ENCODE data around the gene ANKS1B.

The ANKS1B gene

GRCh38 chr12:99370421-99371138 lies 614.2 kb downstream of the ANKS1B start:
- POLR2A ChIA-PET = no interaction called here
- CTCF ChIA-PET = no interaction called here
- no peak for DNase-seq (ENCODE audit: extremely low spot score)
- no peak for TF ChIP-seq CTCF (IDR thresholded peaks at IDR 0.05; ENCODE audit: control extremely low read depth, extremely low read depth, low read depth, missing control alignments)

DNA sequence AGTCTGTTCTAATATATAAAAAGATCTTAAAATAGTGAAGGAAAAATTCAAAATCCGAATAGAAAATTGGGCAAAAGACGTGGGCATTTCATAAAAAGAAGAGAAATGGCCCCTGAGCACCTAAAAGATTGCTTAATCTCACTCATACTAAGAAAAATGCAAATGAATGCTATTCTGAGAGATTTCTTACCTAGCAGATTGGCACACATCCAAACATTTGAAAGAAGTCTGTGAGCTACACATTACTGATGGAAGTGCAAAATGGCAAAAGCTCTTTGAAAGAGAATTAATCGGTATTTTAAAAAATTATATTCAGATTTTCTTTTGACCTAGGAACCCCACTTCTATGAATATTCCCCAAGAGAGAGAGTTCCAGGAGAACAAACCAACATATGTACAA lies 617.6 kb downstream of the ANKS1B start:
- no peak for DNase-seq (ENCODE audit: extremely low spot score)
- no peak for TF ChIP-seq CTCF (IDR thresholded peaks at IDR 0.05; ENCODE audit: control extremely low read depth, extremely low read depth, low read depth, missing control alignments)
- ChIA-PET POLR2A (no interaction called here), CTCF (no interaction called here)

- no peak for DNase-seq (ENCODE audit: extremely low spot score)
- CTCF ChIA-PET = no interaction called here
- TF ChIP-seq CTCF (IDR thresholded peaks at IDR 0.05; ENCODE audit: control extremely low read depth, extremely low read depth, low read depth, missing control alignments) = no peak
- POLR2A ChIA-PET = no interaction called here
Measured at GRCh38 chr12:99352269-99352668, 632.5 kb downstream of the ANKS1B start.

DNA sequence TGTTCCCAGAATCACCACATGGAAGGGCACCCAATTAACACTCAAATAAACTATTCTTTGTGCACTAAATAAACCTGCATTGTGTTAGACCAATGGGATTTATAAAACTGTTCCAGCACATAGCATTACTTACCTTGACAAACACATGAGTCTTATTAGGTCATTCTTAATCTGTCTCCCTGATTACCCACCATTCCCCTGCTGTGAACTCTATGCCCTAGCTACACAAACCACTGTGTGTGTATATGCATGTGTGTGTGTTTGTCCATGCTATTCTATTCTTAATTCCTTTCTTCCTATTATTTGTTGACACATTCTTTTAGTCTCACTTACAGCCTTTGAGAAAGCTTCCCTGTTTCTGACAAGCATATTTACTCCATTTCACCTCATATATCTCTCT lies 640.8 kb downstream of the ANKS1B start:
- no peak for TF ChIP-seq CTCF (IDR thresholded peaks at IDR 0.05; ENCODE audit: control extremely low read depth, extremely low read depth, low read depth, missing control alignments)
- ChIA-PET POLR2A (no interaction called here), CTCF (no interaction called here)
- no peak for DNase-seq (ENCODE audit: extremely low spot score)

- ChIA-PET CTCF (no interaction called here), POLR2A (no interaction called here)
- no peak for TF ChIP-seq CTCF (IDR thresholded peaks at IDR 0.05; ENCODE audit: control extremely low read depth, extremely low read depth, low read depth, missing control alignments)
- DNase-seq (ENCODE audit: extremely low spot score) = no peak
Measured at GRCh38 chr12:99339663-99340062, 645.1 kb downstream of the ANKS1B start.

DNA sequence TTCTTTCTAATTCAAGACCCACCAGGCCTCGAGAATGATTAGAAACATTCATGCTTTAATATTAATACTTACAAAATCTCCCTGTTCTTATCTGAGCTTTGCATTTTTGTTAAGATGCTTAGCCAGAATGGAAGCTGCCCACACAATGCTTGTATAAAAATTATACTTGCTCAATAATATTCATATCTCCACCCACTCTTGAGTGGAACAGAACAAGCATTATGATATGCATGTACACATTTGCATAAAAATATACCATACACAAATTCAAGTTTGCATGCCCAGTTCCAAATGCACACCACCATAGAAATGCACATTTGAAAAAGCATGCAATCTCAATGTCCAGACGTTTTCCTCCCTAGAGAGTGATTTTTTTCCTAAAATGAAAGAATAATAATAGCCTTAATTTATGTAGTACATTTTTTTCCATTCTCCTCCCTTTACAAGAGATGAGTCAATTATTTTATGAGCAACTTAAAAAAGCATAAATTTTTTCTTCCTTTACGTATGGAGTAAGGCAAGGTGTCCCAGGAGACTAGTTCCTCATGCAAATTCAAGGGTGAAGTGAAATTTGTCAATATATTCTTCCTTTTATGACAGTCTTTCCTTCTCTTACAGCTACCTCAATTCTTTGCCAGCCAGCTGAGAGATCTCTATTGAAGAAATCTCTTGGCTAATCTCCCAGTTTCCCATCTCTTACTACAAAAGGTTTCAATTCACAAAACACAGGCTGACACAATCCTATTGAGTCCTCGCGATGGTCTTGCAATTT lies 650.3 kb downstream of the ANKS1B start:
- no peak for DNase-seq (ENCODE audit: extremely low spot score)
- no peak for TF ChIP-seq CTCF (IDR thresholded peaks at IDR 0.05; ENCODE audit: control extremely low read depth, extremely low read depth, low read depth, missing control alignments)
- ChIA-PET CTCF (no interaction called here), POLR2A (no interaction called here)

All from GM10248 (cell line).